Measurements from ENCODE around the gene ZNF600.
"Not testable (repeated sequence)": the region's sequence is repeated elsewhere in the genome, so short reads cannot be mapped to it uniquely, and the experiment has no call there.

ZNF600 gene

DNA sequence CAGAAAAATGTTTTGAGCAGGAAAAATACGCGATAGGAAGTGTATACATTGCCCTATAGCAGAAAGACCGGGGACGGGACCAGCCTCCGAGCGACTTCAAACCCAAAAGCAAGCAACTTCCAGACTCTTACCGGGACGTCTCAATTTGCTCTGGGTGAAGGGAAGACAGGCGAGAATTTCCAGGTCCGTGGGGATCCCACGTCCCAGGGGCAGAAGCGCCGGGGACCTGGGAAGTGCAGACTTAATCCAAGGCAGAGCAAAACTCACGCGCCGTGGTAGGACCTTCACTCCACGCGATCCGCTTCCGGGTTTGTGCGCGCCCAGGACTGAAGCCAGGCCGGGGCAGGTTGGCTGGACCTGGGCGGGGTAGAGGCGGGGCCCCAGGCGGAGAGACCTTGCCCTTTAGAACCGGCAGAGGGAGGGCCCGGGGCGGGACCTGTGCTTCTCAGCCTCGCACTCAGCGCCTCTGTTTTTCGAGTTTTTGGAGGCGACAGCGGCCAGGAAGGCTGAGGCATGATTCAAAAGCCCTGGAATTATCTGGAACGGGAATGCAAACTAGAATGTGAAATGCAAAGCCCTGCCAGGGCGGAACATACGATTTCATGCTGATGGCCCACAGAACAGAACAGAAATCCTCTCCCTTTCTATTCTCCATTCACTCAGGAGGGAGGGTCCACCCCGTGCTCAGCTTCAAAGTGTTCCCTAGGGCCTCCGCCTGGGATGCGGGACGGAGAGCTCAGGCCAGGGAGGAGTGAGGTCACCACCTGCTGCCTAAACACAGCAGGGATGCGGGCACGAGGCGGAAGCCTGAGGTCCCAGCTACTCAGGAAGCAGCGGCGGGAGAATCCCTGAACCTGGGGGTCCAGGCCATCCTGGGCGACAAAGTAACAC is at the start of gene ZNF600:
TSS of gene ZNF600 (minus strand) at position 328 of the 891 bp plus-strand sequence. CDS start 7,903 bp downstream, outside the sequence.
- peak; percentile 87 for DNase-seq

- not testable (repeated sequence) for DNase-seq
These were observed 47.7 kb upstream of the ZNF600 start for GRCh38 chr19:52834289-52834688.

- DNase-seq: not testable (repeated sequence)
These were observed 47.0 kb upstream of the ZNF600 start for GRCh38 chr19:52833541-52833940.

GRCh38 chr19:52829866-52830265 is 43.3 kb upstream of the ZNF600 start:
- DNase-seq: not testable (repeated sequence)

- no peak for DNase-seq
These were observed 39.2 kb upstream of the ZNF600 start for GRCh38 chr19:52825765-52826164.

- DNase-seq: no peak
These were observed 37.1 kb upstream of the ZNF600 start for GRCh38 chr19:52823676-52824075.

GRCh38 chr19:52821204-52821960 is 34.8 kb upstream of the ZNF600 start, which contains the start of gene ZNF28:
Gene ZNF28, minus strand, starts transcription at chr19:52821633. Its CDS starts 3,675 bp downstream, at chr19:52817958.
- DNase-seq: peak; percentile 63

DNA sequence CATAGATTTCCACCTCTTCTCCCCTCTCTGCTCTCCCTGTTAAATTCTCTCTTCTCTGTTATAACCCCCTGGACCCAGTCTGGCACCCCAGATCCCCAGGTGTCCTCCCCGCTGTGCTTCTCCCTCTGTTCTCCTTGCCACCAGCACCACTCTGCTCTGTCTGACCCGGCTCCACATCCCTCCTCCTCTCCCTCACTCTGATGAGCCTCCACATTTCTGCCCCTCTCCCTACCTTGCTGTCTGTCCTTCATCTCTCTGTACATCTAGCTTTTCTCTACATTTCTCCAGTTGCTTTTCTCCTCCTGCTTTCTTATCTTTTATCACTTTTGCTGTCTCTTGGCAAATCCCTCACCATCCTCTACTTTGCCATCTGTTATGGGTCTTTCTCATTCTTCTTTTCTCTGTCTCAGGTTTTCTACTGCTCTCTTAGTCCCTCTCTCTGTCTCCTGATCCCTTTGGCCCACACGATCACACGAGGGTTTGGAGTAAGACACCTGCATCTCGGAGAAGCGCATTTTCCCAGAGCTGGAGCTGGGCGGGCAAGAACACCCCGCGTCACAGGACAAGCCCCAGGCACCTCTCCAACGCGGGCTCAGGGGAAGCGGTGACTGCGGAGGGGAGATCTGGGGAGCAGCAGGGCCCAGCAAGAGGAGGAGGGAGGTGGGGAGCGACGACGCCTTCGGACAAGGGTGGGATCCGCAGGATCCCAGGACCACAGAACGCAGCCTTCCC is 34.0 kb upstream of the ZNF600 start:
- peak; percentile 33 for DNase-seq

DNA sequence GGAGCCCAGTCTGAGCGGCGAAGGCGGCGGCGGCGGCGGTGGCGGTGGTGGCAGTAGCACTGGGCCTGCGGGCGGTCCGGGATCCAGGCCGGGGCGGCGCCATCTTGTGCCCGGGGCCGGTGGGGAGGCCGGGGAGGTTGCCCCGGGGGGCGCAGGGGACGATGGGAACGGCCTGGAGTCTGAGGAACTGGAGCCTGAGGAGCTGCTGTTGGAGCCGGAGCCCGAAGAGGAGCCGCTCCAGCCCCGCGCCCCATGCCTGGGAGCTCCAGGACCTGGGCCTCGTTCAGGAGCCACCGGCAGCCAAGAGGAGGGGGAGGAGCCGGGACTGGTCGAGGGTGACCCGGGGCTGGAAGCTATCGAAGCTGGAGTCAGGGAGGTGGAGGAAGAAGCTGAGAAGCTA is 23.2 kb upstream of the ZNF600 start:
- DNase-seq: no peak

DNA sequence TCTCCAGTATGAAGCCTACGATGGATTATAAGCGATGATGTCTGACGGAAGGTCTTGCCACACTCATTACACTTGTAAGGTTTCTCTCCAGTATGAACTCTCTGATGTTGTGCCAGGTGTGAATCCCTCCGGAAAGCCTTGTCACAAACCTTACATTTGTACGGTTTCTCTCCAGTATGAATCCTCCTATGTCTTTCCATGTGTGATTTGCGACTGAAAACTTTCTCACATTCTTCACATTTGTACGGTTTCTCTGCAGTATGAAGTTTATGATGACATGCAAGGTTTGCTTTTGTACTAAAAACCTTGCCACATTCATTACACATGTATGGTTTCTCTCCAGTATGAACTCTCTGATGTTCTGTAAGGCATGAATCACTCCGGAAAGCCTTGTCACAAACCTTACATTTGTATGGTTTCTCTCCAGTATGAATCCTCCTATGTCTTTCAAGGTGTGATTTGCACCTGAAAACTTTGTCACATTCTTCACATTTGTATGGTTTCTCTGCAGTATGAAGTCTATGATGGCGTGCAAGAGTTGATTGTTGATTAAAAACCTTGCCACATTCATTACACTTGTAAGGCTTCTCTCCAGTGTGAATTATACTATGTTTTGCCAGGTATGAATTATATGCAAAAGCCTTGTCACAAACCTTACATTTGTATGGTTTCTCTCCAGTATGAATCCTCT is 13.5 kb upstream of the ZNF600 start:
- DNase-seq: not testable (repeated sequence)

- DNase-seq: no peak
These were observed 2.8 kb upstream of the ZNF600 start for GRCh38 chr19:52789440-52789839.

DNA sequence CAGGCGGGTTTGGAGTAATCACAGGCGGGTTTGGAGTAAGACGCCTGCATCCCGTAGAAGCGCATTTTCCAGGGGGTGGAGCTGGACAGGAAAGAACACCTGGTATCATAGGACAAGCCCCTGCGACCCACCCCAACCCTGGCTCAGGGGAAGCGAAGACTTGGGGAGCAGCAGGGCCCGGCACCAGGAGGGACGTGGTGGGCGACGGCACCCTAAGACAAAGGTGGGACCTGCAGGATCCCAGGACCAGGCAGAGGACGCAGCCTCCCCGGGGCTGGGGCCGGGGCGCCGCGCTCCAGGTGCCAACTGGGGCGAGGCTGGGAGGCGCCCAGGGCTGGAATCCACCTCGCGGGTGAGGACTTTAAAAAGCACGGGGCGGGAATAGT is 520 bp downstream of the ZNF600 start:
- DNase-seq: peak; percentile 21

GRCh38 chr19:52785506-52785905 is 1.1 kb downstream of the ZNF600 start:
- no peak for DNase-seq

GRCh38 chr19:52782864-52783263 is 3.7 kb downstream of the ZNF600 start:
- DNase-seq: not testable (repeated sequence)

DNA sequence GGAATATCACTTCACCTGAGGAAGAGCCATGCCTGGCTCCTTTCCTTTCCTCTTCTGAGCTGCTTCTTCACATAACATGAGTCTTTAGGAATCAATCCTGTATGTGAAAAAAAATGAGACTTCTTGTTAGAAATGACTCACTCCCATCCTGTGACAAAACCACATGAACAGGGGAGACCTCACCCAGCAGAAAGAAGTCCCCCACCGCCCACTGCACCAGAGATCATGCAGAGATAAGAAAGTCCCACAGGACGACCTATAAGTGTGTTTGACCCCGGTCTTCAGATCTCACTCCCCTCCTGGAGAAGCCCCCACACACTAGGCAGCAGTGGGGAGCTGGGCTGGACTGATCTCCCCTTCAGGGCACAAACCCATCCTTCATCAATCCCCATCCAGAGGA is 7.8 kb downstream of the ZNF600 start:
- DNase-seq: no peak

DNA sequence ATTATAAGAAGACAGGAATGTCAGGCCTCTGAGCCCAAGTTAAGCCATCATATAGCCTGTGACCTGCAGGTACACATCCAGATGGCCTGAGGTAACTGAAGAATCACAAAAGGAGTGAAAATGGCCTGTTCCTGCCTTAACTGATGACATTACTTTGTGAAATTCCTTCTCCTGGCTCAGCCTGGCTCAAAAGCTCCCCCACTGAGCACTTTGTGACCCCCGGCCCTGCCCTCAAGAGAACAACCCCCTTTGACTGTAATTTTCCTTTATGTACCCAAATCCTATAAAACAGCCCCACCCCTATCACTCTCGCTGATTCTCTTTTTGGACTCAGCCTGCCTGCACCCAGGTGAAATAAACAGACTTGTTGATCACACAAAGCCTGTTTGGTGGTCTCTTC is 30.1 kb downstream of the ZNF600 start:
- DNase-seq: not testable (repeated sequence)

- no peak for DNase-seq
These were observed 36.8 kb downstream of the ZNF600 start for GRCh38 chr19:52749780-52750179.

DNA sequence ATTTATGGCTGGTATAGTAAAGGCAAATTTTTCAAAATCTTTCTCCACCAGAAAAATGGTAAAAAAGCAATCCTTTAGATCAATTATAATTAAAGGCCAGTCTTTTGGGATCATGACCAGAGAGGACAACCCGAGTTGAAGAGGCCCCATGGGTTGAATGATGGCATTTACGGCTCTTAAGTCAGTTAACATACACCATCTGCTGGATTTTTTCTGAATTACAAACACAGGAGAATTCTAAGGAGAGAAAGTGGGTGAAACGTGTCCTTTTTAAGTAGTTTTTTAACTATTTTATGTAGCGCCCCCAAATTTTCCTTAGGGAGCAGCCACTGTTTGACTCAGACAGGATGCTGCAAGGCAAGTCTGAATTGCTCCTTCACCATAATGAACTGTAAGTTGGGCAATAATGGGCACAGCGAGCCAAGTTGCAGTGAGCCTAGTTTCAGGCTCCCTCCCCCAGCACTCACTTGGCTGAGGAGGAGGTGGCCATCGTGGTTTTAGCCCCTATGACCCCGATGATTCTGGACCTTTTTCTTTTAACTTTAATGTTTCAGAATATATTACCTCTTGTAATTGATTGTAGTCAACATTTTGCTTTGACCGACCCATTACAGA is 38.1 kb downstream of the ZNF600 start:
- DNase-seq: no peak

- DNase-seq: not testable (repeated sequence)
These were observed 40.7 kb downstream of the ZNF600 start for GRCh38 chr19:52745919-52746318.

GRCh38 chr19:52743091-52743490 is 43.5 kb downstream of the ZNF600 start:
- DNase-seq: no peak

GRCh38 chr19:52742516-52742915 is 44.1 kb downstream of the ZNF600 start:
- DNase-seq: no peak

- DNase-seq: no peak
These were observed 44.6 kb downstream of the ZNF600 start for GRCh38 chr19:52741951-52742485.
